Nephron (organoid): Measurements from ENCODE around the gene IGF2.

Experiments used
- H3K27ac Mint-ChIP-seq, 3 experiments: 2 replicates each; pipeline ENCODE4 v1.8.0; 2020; ENCODE audit warnings: mixed read lengths in 3 of 3, mild to moderate bottlenecking in 2 of 3, moderate library complexity in 1 of 3
- H3K27me3 Mint-ChIP-seq: 2 replicates; pipeline ENCODE4 v1.8.0; 2021; ENCODE audit warnings: low read depth, mild to moderate bottlenecking, moderate library complexity, mixed read lengths
- H3K36me3 Mint-ChIP-seq: 2 replicates; pipeline ENCODE4 v1.8.0; 2020; ENCODE audit warnings: low read depth, mixed read lengths
- H3K4me1 Mint-ChIP-seq: 2 replicates; pipeline ENCODE4 v1.8.0; 2020; ENCODE audit warnings: mixed read lengths
- H3K4me3 Mint-ChIP-seq, 3 experiments: 2 replicates each; pipeline ENCODE4 v1.8.0; 2020; ENCODE audit warnings: mild to moderate bottlenecking in 3 of 3, mixed read lengths in 3 of 3, moderate library complexity in 2 of 3
- H3K9me3 Mint-ChIP-seq: 2 replicates; pipeline ENCODE4 v1.8.0; 2020; ENCODE audit warnings: mixed read lengths
- TF ChIP-seq, protein P1 (sequence below), 3 experiments: fragments of 200-600 bp; sonication (generic); IDR thresholded peaks; one replicate each; pipeline ENCODE4 v1.5.0; 2021; ENCODE audit warnings: antibody characterized with exemption in 3 of 3; ENCODE audit not compliant: unreplicated experiment in 3 of 3

The IGF2 gene

DNA sequence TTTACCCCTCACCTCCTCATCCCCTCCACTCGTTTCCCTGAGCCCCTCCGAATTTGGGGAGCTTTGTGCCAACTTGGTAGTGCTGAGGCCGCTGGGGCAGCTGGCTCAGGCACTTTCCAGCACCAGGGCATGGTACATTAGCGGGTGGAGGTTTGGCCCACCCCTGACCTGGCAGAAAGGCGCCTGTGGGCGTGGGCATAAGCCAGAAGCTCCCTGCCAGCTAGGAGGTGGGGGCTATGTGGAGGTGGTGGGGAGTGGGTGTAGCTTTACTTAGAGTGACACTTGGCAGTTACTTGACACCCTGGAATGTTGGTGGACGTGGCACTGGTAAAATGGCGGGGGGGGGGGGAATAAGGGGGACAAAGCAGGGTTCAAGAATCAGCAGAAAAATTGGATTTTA, 10.3 kb upstream of the IGF2 start:
- Mint-ChIP-seq H3K27me3 (peaks cover 54% of the 10 kb centered on the region), H3K9me3 (no peaks in the 10 kb centered on the region), H3K27ac (peak overlapping the region; percentile 59 to 73 (median 73)), H3K36me3 (no peaks in the 10 kb centered on the region), H3K4me3 (peak overlapping the region in 2 of 3 experiments; percentile 57 to 89), H3K4me1 (peaks cover 52% of the 10 kb centered on the region)
- TF ChIP-seq, protein P1, sequence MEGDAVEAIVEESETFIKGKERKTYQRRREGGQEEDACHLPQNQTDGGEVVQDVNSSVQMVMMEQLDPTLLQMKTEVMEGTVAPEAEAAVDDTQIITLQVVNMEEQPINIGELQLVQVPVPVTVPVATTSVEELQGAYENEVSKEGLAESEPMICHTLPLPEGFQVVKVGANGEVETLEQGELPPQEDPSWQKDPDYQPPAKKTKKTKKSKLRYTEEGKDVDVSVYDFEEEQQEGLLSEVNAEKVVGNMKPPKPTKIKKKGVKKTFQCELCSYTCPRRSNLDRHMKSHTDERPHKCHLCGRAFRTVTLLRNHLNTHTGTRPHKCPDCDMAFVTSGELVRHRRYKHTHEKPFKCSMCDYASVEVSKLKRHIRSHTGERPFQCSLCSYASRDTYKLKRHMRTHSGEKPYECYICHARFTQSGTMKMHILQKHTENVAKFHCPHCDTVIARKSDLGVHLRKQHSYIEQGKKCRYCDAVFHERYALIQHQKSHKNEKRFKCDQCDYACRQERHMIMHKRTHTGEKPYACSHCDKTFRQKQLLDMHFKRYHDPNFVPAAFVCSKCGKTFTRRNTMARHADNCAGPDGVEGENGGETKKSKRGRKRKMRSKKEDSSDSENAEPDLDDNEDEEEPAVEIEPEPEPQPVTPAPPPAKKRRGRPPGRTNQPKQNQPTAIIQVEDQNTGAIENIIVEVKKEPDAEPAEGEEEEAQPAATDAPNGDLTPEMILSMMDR (IDR thresholded peaks at IDR 0.05; ENCODE audit: unreplicated experiment in 3 of 3), result no peak

DNA sequence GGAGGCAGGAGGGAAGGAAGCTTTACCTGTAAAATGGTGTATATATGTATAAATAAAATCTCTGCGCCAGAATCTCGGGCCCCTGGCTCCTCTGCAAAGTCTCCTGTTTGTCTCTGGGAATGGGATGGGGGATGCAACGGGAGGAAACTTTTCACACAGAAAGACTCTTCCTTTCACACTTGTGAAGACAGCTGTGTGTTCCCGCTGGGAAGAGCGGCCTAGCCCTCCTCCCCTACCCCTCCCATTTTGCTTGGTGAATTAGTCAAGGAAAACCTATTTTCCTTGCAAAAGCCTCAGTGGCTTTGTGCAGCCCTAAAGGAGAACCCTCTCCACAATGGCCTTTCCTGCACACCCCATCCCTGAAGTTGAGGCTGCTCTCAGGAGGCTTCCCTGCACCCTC, 9.4 kb upstream of the IGF2 start:
- peak overlapping the region; percentile 2 to 89 (median 64) for H3K4me3 Mint-ChIP-seq
- TF ChIP-seq, protein P1 (IDR thresholded peaks at IDR 0.05; ENCODE audit: unreplicated experiment in 3 of 3), result no peak
- H3K9me3 Mint-ChIP-seq, result no peaks in the 10 kb centered on the region
- H3K27me3 Mint-ChIP-seq, result peaks cover 63% of the 10 kb centered on the region
- no peaks in the 10 kb centered on the region for H3K36me3 Mint-ChIP-seq
- peaks cover 52% of the 10 kb centered on the region for H3K4me1 Mint-ChIP-seq
- peak overlapping the region; percentile 54 to 73 (median 58) for H3K27ac Mint-ChIP-seq

DNA sequence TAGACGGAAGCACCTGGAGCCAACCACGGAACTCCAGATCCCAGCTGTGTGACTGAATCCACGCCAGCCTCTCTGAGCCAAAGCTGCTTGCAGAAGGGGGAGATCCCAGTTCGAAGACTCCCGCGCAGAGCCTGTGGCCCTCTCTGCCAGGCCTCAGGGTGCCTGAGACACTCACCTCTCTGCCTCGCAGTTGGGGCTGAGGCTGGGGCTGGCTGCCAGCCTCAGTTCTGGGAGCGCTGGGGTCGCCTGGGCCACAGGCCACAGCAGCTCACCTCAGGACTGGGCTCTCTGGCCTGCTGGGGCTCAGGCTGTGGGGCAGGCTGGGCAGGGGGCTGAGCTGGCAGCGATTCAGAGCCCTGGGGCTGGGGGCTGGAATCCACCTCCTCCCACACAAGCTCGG, 8.2 kb upstream of the IGF2 start:
- Mint-ChIP-seq H3K27me3 (peaks cover 75% of the 10 kb centered on the region), H3K27ac (peak overlapping the region in 1 of 3 experiments; percentile 24), H3K9me3 (no peaks in the 10 kb centered on the region), H3K4me3 (peak overlapping the region in 2 of 3 experiments; percentile 86 to 89), H3K4me1 (peaks cover 59% of the 10 kb centered on the region), H3K36me3 (peaks cover 2% of the 10 kb centered on the region)
- TF ChIP-seq, protein P1 (IDR thresholded peaks at IDR 0.05; ENCODE audit: unreplicated experiment in 3 of 3), result no peak

DNA sequence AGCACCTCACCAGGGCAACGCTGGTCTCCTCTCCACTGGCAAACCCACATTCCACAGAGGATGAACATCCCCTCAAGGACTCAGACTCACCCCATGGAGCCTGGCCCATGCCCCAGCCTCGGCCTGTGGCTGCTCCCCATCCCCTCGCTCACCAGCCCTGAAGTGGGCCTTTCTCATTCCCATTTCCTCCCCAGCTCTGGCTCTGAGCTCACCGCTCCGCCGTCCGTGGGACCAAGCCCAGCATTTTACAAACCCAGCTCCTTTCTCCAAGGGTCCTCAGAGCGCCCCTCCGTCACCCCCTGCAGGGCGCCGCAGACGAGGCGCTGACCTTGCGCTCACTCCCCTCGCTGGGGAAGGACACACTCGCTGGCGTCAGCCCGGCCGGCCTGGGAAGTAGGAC, 6.9 kb upstream of the IGF2 start:
- H3K36me3 Mint-ChIP-seq, result peaks cover 4% of the 10 kb centered on the region
- no peaks in the 10 kb centered on the region for H3K9me3 Mint-ChIP-seq
- peak overlapping the region; percentile 75 to 89 (median 78) for H3K27ac Mint-ChIP-seq
- TF ChIP-seq, protein P1 (IDR thresholded peaks at IDR 0.05; ENCODE audit: unreplicated experiment in 3 of 3), result no peak
- H3K27me3 Mint-ChIP-seq, result peaks cover 84% of the 10 kb centered on the region
- peaks cover 51% of the 10 kb centered on the region for H3K4me1 Mint-ChIP-seq
- peak overlapping the region; percentile 78 to 89 (median 86) for H3K4me3 Mint-ChIP-seq

DNA sequence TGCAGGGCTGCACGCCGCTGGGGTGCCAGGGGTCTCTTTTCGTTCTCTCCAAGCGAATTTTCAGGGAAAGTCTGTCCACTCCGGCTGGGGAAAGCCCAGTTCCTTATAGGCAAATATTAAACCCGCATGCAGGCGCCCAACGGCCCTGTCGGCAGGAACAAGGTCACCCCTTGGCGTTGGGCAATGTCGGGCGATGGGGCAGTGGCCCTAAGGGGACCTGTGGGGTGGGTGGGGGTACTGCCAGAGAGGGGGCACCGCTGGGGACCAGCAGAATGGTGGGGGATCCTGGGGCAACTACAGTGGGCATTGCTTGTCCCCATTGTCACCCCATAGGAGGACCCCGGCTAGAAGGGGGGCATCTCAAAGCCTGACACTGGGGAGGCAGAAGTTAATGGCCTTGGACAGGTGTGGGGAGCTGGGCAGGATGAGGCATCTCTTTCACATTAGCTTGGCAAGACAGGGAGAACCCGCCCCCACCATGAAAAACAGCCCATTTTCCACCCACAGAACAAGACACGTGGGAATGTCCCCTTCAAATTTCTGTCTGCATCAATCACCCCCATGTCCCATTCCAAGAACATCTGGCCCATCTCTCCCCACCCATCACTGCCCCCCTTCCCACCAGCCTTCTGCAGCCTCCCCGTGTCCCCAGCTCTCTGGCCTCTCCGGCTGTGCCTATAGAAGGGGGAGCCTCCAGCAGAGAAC, 5.5 kb upstream of the IGF2 start:
- Mint-ChIP-seq H3K27me3 (peaks cover 92% of the 10 kb centered on the region), H3K27ac (peak overlapping the region; percentile 75 to 99 (median 85)), H3K4me1 (peaks cover 37% of the 10 kb centered on the region), H3K4me3 (peak overlapping the region; percentile 78 to 89 (median 80)), H3K36me3 (peaks cover 4% of the 10 kb centered on the region), H3K9me3 (no peaks in the 10 kb centered on the region)
- TF ChIP-seq, protein P1 (IDR thresholded peaks at IDR 0.05; ENCODE audit: unreplicated experiment in 3 of 3), result no peak
